Keratinocyte (primary cell): ENCODE measurements around the gene ATP6V1A.

Experiments
- CTCF ChIP-seq, 3 experiments: IDR thresholded peaks in 1 of 3; conservative IDR thresholded peaks in 1 of 3; optimal IDR thresholded peaks in 1 of 3; 2 replicates in 2 of 3; 3 replicates in 1 of 3; pipeline versions ENCODE3 to v1.5.1; 2011; ENCODE audit warnings: low read length in 3 of 3, mild to moderate bottlenecking in 3 of 3, moderate library complexity in 2 of 3, control low read depth in 1 of 3, inconsistent platforms in 1 of 3; ENCODE audit not compliant: insufficient read depth in 2 of 3; ENCODE audit errors: extremely low read depth in 1 of 3
- EZH2 ChIP-seq: IDR thresholded peaks from one replicate; pipeline ENCODE4 v1.6.1; 2012; ENCODE audit warnings: inconsistent platforms, mild to moderate bottlenecking, low read length, moderate library complexity

- TF ChIP-seq CTCF (optimal IDR thresholded peaks at IDR 0.05 in 1 of 3, IDR thresholded peaks at IDR 0.05 in 1 of 3, conservative IDR thresholded peaks at IDR 0.05 in 1 of 3; ENCODE audit: extremely low read depth in 1 of 3, insufficient read depth in 2 of 3, low read length in 3 of 3) (no peak), EZH2 (no peak)
These were observed 630 bp downstream of the ATP6V1A start for GRCh38 chr3:113747283-113748046.
